K562 (cell line): ENCODE measurements around the gene UFSP1. TPM values are rescaled to one million over a fixed set of nuclear protein-coding genes. Genes with fewer than 3 reads are reported as not detected.

Source experiments
- ADNP ChIP-seq: fragments of 200-800 bp; sonication (Bioruptor generic); IDR thresholded peaks from 2 replicates; pipeline ENCODE4 v1.6.1; 2016; ENCODE audit warnings: missing genetic modification characterization, missing compliant biosample characterization
- DLX4 ChIP-seq: fragments of 250-450 bp; sonication (Bioruptor Pico); IDR thresholded peaks from 2 replicates; pipeline ENCODE4 v1.6.1; 2021; ENCODE audit warnings: mild to moderate bottlenecking
- EP300 ChIP-seq: IDR thresholded peaks from 2 replicates; pipeline ENCODE4 v1.6.1; 2012; ENCODE audit warnings: low read length, improper control_type of control experiment
- FUS ChIP-seq: fragments of 200-400 bp; formaldehyde crosslinking; optimal IDR thresholded peaks from 2 replicates; pipeline ENCODE3; 2017; ENCODE audit warnings: low read depth, low read length
- HDGF ChIP-seq: fragments of 450-650 bp; IDR thresholded peaks from 2 replicates; pipeline ENCODE4 v1.6.1; 2016
- HIVEP1 ChIP-seq: fragments of 250-450 bp; sonication (Bioruptor Pico); IDR thresholded peaks from 2 replicates; pipeline ENCODE4 v1.4.0; 2020; ENCODE audit warnings: mild to moderate bottlenecking
- KLF10 ChIP-seq: fragments of 250-450 bp; sonication (Bioruptor Pico); IDR thresholded peaks from 2 replicates; pipeline ENCODE4 v1.6.1; 2021; ENCODE audit warnings: matching md5 sums
- PRMT5 ChIP-seq: sonication (generic); formaldehyde crosslinking; IDR thresholded peaks from 2 replicates; pipeline ENCODE4 v1.5.0; 2020; ENCODE audit warnings: missing genetic modification reagents
- RERE ChIP-seq: sonication (generic); formaldehyde crosslinking; IDR thresholded peaks from 2 replicates; pipeline ENCODE4 v1.8.0; 2023; ENCODE audit warnings: missing genetic modification reagents, mild to moderate bottlenecking, borderline replicate concordance
- RNF2 ChIP-seq: sonication (generic); IDR thresholded peaks from 2 replicates; pipeline ENCODE4 v1.6.1; 2016
- SIRT6 ChIP-seq: IDR thresholded peaks from one replicate; pipeline ENCODE4 v1.6.1; 2012; ENCODE audit warnings: low read depth, mild to moderate bottlenecking, control low read depth, inconsistent platforms, low read length, moderate library complexity
- SMAD1 ChIP-seq: fragments of 150-350 bp; IDR thresholded peaks from 2 replicates; pipeline ENCODE4 v1.6.1; 2014; ENCODE audit warnings: low read length, low read depth; ENCODE audit not compliant: partially characterized antibody
- ZNF24 ChIP-seq: fragments of 450-650 bp; IDR thresholded peaks from 2 replicates; pipeline ENCODE4 v1.6.1; 2016
- ZNF398 ChIP-seq: fragments of 250-450 bp; sonication (Bioruptor Pico); IDR thresholded peaks from 2 replicates; pipeline ENCODE4 v1.8.0; 2021; ENCODE audit warnings: moderate library complexity, mild to moderate bottlenecking, inconsistent platforms
- polyA plus RNA-seq, 8 experiments: library from polyadenylated mRNA; depleted of rRNA in 4 of 8; stranded (reverse) in 5 of 8; unstranded in 3 of 8; fragments of >200 nt; fragmentation: Nextera tagmentation in 2 of 8; fragmentation: Illumina TruSeq in 1 of 8; extraction: Ambion mirVana in 2 of 8; extraction: Trizol in 1 of 8; gene quantifications; 2 replicates each; pipeline versions ENCODE4 v1.2.1 to v1.2.3, GENCODE V29; 2011 to 2014; ENCODE audit warnings: inconsistent platforms in 1 of 8, missing spikeins in 1 of 8
- total RNA-seq, 7 experiments: library from RNA; depleted of rRNA in 6 of 7; stranded (reverse); fragments of >200 nt in 6 of 7; fragmentation: Illumina TruSeq in 2 of 7; extraction: Trizol in 2 of 7; gene quantifications; 2 replicates each; pipeline versions ENCODE4 v1.2.1 to v1.2.3, GENCODE V29; 2011 to 2021; ENCODE audit warnings: low replicate concordance in 1 of 7
- TF ChIP-seq, protein P1 (sequence below): fragments of 250-450 bp; sonication (Bioruptor Pico); IDR thresholded peaks from 2 replicates; pipeline ENCODE4 v1.9.0; 2021; ENCODE audit warnings: mild to moderate bottlenecking, inconsistent platforms
- TF ChIP-seq, protein P2 (sequence below): sonication (generic); formaldehyde crosslinking; IDR thresholded peaks from 2 replicates; pipeline ENCODE4 v1.8.0; 2022; ENCODE audit warnings: mild to moderate bottlenecking, missing genetic modification reagents, borderline replicate concordance

UFSP1 gene
- total and polyA plus RNA-seq, 9 of the 15 experiments (the other 6 are each of a cell fraction or from before 2014, with no cell fraction given) = 0.50 to 18.8 (median 2.1) TPM

DNA sequence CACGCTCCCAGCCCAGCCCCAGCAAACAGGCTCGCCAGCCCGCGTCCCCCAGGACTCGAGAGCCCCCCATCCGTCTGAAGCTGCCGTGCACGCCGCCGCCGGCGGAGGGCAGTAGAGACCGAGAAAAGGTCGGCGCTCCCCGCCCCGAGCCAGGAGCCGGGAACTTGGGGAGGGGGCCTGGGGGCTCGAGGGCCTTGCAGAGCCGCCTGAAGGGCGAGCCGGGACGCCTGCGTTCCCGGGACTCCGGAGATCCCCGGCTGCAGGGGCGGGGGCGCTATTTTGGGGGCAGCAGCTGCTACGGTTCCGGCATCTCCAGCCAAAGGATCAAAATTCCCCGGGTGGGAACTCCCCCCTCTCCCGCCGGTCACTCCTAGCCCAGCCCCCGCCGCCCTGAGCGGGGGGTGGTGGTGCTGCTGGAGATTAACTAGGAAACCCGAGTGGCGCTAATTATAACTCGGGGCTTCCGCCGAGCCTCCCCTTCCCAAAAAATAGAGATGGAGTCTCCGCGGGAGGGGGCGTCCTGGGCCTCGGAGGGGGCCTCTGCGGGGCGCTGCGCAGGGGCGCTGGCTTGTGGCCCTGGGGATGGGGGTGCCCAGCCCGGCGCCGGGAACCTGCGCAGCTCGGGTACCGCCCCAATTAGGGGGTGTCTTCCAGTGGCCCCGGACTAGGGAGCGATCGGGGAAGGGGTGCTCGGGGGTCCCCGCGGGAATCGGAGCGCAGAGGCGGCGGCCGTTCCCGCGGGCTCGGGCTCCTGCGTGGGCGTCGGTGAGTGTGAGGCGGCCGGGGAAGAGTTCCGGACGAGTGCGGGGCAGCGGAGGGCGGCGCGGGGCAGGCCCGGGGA is 5.6 kb upstream of the UFSP1 start (continued):
- TF ChIP-seq, protein P1, sequence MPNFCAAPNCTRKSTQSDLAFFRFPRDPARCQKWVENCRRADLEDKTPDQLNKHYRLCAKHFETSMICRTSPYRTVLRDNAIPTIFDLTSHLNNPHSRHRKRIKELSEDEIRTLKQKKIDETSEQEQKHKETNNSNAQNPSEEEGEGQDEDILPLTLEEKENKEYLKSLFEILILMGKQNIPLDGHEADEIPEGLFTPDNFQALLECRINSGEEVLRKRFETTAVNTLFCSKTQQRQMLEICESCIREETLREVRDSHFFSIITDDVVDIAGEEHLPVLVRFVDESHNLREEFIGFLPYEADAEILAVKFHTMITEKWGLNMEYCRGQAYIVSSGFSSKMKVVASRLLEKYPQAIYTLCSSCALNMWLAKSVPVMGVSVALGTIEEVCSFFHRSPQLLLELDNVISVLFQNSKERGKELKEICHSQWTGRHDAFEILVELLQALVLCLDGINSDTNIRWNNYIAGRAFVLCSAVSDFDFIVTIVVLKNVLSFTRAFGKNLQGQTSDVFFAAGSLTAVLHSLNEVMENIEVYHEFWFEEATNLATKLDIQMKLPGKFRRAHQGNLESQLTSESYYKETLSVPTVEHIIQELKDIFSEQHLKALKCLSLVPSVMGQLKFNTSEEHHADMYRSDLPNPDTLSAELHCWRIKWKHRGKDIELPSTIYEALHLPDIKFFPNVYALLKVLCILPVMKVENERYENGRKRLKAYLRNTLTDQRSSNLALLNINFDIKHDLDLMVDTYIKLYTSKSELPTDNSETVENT = peak; percentile 54; the same call in 1 of the 2 replicates
- TF ChIP-seq HIVEP1 (CRISPR knock-in tag) (no peak), EP300 (0 out of 2 replicates have a peak, but pooled peaks have one; percentile 10), FUS (no peak), SIRT6 (no peak), ADNP (tag) (no peak), RERE (CRISPR knock-in tag) (no peak), SMAD1 (no peak), ZNF24 (no peak), DLX4 (CRISPR knock-in tag) (no peak), RNF2 (no peak), ZNF398 (CRISPR knock-in tag) (no peak), HDGF (no peak), KLF10 (no peak), PRMT5 (CRISPR knock-in tag) (no peak)
- TF ChIP-seq, protein P2, sequence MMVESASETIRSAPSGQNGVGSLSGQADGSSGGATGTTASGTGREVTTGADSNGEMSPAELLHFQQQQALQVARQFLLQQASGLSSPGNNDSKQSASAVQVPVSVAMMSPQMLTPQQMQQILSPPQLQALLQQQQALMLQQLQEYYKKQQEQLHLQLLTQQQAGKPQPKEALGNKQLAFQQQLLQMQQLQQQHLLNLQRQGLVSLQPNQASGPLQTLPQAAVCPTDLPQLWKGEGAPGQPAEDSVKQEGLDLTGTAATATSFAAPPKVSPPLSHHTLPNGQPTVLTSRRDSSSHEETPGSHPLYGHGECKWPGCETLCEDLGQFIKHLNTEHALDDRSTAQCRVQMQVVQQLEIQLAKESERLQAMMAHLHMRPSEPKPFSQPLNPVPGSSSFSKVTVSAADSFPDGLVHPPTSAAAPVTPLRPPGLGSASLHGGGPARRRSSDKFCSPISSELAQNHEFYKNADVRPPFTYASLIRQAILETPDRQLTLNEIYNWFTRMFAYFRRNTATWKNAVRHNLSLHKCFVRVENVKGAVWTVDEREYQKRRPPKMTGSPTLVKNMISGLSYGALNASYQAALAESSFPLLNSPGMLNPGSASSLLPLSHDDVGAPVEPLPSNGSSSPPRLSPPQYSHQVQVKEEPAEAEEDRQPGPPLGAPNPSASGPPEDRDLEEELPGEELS (CRISPR knock-in tag) = no peak
